ENCODE results near the gene PUM2. TPM values are rescaled to one million over a fixed set of nuclear protein-coding genes. Genes with fewer than 3 reads are reported as not detected.

PUM2 gene
- total RNA-seq, 1 experiment from 2014 or later, result 85.6 TPM

DNA sequence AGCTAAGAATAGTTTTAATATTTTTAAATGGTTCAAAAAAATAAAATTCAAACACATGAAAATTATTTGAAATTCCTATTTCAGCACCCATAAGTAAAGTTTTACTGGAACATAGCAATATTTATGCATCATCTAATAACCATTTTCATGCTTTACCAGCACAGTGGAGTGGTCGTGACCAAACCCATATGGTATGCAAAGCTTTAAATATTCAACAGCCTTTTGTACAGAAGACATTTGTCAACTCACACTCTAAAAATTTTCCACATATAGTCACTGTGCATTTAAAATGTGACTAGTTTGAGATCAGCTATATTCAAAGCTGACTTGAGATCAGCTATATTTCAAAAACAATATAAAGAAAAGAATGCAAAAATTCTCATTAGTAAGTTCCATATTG, 46.2 kb downstream of the PUM2 start:
- no peaks in the 10 kb centered on the region for H3K9me3 ChIP-seq (ENCODE audit: control insufficient read depth, insufficient read depth, low read depth, low read length)
- TF ChIP-seq, protein P1, sequence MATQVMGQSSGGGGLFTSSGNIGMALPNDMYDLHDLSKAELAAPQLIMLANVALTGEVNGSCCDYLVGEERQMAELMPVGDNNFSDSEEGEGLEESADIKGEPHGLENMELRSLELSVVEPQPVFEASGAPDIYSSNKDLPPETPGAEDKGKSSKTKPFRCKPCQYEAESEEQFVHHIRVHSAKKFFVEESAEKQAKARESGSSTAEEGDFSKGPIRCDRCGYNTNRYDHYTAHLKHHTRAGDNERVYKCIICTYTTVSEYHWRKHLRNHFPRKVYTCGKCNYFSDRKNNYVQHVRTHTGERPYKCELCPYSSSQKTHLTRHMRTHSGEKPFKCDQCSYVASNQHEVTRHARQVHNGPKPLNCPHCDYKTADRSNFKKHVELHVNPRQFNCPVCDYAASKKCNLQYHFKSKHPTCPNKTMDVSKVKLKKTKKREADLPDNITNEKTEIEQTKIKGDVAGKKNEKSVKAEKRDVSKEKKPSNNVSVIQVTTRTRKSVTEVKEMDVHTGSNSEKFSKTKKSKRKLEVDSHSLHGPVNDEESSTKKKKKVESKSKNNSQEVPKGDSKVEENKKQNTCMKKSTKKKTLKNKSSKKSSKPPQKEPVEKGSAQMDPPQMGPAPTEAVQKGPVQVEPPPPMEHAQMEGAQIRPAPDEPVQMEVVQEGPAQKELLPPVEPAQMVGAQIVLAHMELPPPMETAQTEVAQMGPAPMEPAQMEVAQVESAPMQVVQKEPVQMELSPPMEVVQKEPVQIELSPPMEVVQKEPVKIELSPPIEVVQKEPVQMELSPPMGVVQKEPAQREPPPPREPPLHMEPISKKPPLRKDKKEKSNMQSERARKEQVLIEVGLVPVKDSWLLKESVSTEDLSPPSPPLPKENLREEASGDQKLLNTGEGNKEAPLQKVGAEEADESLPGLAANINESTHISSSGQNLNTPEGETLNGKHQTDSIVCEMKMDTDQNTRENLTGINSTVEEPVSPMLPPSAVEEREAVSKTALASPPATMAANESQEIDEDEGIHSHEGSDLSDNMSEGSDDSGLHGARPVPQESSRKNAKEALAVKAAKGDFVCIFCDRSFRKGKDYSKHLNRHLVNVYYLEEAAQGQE (IDR thresholded peaks at IDR 0.05; ENCODE audit: insufficient read depth in 1 of 2, low read depth in 2 of 2, low read length in 1 of 2), result no peak
- TF ChIP-seq, protein P2, sequence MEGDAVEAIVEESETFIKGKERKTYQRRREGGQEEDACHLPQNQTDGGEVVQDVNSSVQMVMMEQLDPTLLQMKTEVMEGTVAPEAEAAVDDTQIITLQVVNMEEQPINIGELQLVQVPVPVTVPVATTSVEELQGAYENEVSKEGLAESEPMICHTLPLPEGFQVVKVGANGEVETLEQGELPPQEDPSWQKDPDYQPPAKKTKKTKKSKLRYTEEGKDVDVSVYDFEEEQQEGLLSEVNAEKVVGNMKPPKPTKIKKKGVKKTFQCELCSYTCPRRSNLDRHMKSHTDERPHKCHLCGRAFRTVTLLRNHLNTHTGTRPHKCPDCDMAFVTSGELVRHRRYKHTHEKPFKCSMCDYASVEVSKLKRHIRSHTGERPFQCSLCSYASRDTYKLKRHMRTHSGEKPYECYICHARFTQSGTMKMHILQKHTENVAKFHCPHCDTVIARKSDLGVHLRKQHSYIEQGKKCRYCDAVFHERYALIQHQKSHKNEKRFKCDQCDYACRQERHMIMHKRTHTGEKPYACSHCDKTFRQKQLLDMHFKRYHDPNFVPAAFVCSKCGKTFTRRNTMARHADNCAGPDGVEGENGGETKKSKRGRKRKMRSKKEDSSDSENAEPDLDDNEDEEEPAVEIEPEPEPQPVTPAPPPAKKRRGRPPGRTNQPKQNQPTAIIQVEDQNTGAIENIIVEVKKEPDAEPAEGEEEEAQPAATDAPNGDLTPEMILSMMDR (IDR thresholded peaks at IDR 0.05), result no peak
- no peak overlapping the region for H3K4me3 ChIP-seq (ENCODE audit: low read depth in 2 of 2, low read length in 2 of 2)
- BruUV-seq (replicated peaks), result no TSS peak
- peaks cover 18% of the 10 kb centered on the region for H3K36me3 ChIP-seq (ENCODE audit: control insufficient read depth, insufficient read depth, low read length)
- ChIA-PET POLR2A (no interaction called here), CTCF (no interaction called here)
- ATAC-seq (no peak), DNase-seq (ENCODE audit: low read depth, low spot score) (no peak)
- intact Hi-C loops (cut with micrococcal nuclease; ENCODE audit: unreplicated experiment) (no loop called here), in situ Hi-C loops (cut with HindIII; ENCODE audit: low pct_unique_long_range_greater_than_20kb, low sequenced_read_pairs) (no loop called here)
- H3K4me1 ChIP-seq (ENCODE audit: control insufficient read depth, insufficient read depth, low read length), result no peaks in the 10 kb centered on the region
- no peak overlapping the region for H3K27ac ChIP-seq (ENCODE audit: low read length)
- no peaks in the 10 kb centered on the region for H3K27me3 ChIP-seq (ENCODE audit: control insufficient read depth, insufficient read depth, low read length)

DNA sequence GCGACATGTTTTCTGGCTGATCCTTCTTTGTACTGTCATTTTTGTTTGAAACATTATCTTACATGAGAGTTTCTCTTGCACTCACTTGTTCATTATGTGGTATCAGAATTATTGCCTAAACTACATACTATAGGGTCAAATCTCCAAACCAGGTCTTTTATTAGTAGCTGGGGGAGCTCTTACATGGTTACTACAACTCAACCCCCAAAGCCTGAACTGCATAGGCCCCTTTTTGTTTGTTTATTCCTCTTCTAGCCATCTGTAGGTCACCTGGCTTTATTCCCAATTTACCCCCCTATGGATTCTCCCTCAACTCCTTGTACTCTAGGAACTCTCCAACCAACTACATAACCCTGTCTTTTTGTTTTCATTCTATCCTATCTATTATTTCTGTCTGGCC, 46.7 kb downstream of the PUM2 start:
- no peaks in the 10 kb centered on the region for H3K4me1 ChIP-seq (ENCODE audit: control insufficient read depth, insufficient read depth, low read length)
- H3K36me3 ChIP-seq (ENCODE audit: control insufficient read depth, insufficient read depth, low read length), result peaks cover 17% of the 10 kb centered on the region
- DNase-seq (ENCODE audit: low read depth, low spot score) (no peak), ATAC-seq (no peak)
- POLR2A ChIA-PET, result no interaction called here
- TF ChIP-seq SIN3A (IDR thresholded peaks at IDR 0.05; ENCODE audit: borderline replicate concordance, insufficient read depth, low read depth, low read length) (no peak), TCF7L2 (IDR thresholded peaks at IDR 0.05; ENCODE audit: low read depth, low read length) (no peak), POLR2AphosphoS5 (IDR thresholded peaks at IDR 0.05; ENCODE audit: low read depth, low read length) (no peak)
- TF ChIP-seq, protein P2 (IDR thresholded peaks at IDR 0.05), result no peak
- TF ChIP-seq, protein P1 (IDR thresholded peaks at IDR 0.05; ENCODE audit: insufficient read depth in 1 of 2, low read depth in 2 of 2, low read length in 1 of 2), result no peak
- intact Hi-C loops (cut with micrococcal nuclease; ENCODE audit: unreplicated experiment) (no loop called here), in situ Hi-C loops (cut with HindIII; ENCODE audit: low pct_unique_long_range_greater_than_20kb, low sequenced_read_pairs) (no loop called here)
- no peak overlapping the region for H3K4me3 ChIP-seq (ENCODE audit: low read depth in 2 of 2, low read length in 2 of 2)
- no peaks in the 10 kb centered on the region for H3K27me3 ChIP-seq (ENCODE audit: control insufficient read depth, insufficient read depth, low read length)
- BruUV-seq (replicated peaks), result TSS peak; percentile 8
- H3K27ac ChIP-seq (ENCODE audit: low read length), result no peak overlapping the region
- CTCF ChIA-PET, result no interaction called here
- H3K9me3 ChIP-seq (ENCODE audit: control insufficient read depth, insufficient read depth, low read depth, low read length), result no peaks in the 10 kb centered on the region
